DND-41 (cell line): Measurements from ENCODE around the gene AFF1.

Experiments
- ATAC-seq: fragments of 200-7000 bp; cut with Tn5 transposase; 3 replicates; pipeline ENCODE4 v1.9.1; 2021; ENCODE audit warnings: low read depth; ENCODE audit not compliant: insufficient read depth
- DNase-seq: peaks from one replicate; pipeline ENCODE4 v3.0.0-alpha.2; 2020
- H2AFZ ChIP-seq: 2 replicates; pipeline ENCODE4 v1.6.0; 2012; ENCODE audit warnings: low read depth, low read length
- H3K27ac ChIP-seq: 2 replicates; pipeline ENCODE4 v1.5.1; 2012; ENCODE audit warnings: low read length, inconsistent platforms
- H3K27me3 ChIP-seq: fragments of 200-600 bp; sonication (generic); 2 replicates; pipeline ENCODE4 v1.6.0; 2012; ENCODE audit warnings: low read length, mild to moderate bottlenecking, inconsistent platforms; ENCODE audit not compliant: insufficient read depth, poor library complexity
- H3K36me3 ChIP-seq: 2 replicates; pipeline ENCODE4 v1.5.1; 2012; ENCODE audit warnings: low read length, inconsistent platforms; ENCODE audit not compliant: insufficient read depth
- H3K4me1 ChIP-seq: 2 replicates; pipeline ENCODE4 v1.5.1; 2012; ENCODE audit warnings: mild to moderate bottlenecking, low read length; ENCODE audit not compliant: insufficient read depth
- H3K4me2 ChIP-seq: 2 replicates; pipeline ENCODE4 v1.6.0; 2012; ENCODE audit warnings: mild to moderate bottlenecking, moderate library complexity, low read length, inconsistent platforms; ENCODE audit not compliant: insufficient read depth
- H3K4me3 ChIP-seq, 2 experiments: fragments of 200-600 bp in 1 of 2; shearing (Covaris generic) in 1 of 2; 2 replicates each; pipeline ENCODE4 v1.5.1; 2012 to 2016; ENCODE audit warnings: inconsistent platforms in 2 of 2, low read length in 2 of 2, mild to moderate bottlenecking in 2 of 2, low read depth in 1 of 2, moderate library complexity in 1 of 2
- H3K79me2 ChIP-seq: 2 replicates; pipeline ENCODE4 v1.6.0; 2012; ENCODE audit warnings: low read length, inconsistent platforms; ENCODE audit not compliant: insufficient read depth
- H3K9ac ChIP-seq: 2 replicates; pipeline ENCODE4 v1.6.0; 2012; ENCODE audit warnings: low read depth, mild to moderate bottlenecking, inconsistent platforms, low read length, moderate library complexity
- H3K9me3 ChIP-seq: 2 replicates; pipeline ENCODE4 v1.5.1; 2012; ENCODE audit warnings: low read length, moderate library complexity, mild to moderate bottlenecking, inconsistent platforms; ENCODE audit not compliant: insufficient read depth, severe bottlenecking
- H4K20me1 ChIP-seq: 2 replicates; pipeline ENCODE4 v1.6.0; 2012; ENCODE audit warnings: low read length; ENCODE audit not compliant: insufficient read depth
- CTCF ChIP-seq: IDR thresholded peaks from 2 replicates; pipeline ENCODE4 v1.5.1; 2012; ENCODE audit warnings: borderline replicate concordance, low read length, moderate library complexity, mild to moderate bottlenecking; ENCODE audit not compliant: poor library complexity, severe bottlenecking; ENCODE audit errors: extremely low read depth
- EZH2 ChIP-seq: IDR thresholded peaks from 3 replicates; pipeline ENCODE4 v1.6.1; 2012; ENCODE audit warnings: borderline replicate concordance, low read depth, mild to moderate bottlenecking, moderate library complexity, low read length, inconsistent platforms; ENCODE audit not compliant: severe bottlenecking

Gene AFF1

GRCh38 chr4:87114245-87115062 lies 179.6 kb downstream of the AFF1 start:
- ATAC-seq (no peak), DNase-seq (no peak)
- no peak overlapping the region for H3K9ac ChIP-seq
- H3K4me3 ChIP-seq, result no peak overlapping the region
- H3K9me3 ChIP-seq, result no peaks in the 10 kb centered on the region
- H2AFZ ChIP-seq, result no peak overlapping the region
- no peaks in the 10 kb centered on the region for H3K27me3 ChIP-seq
- H3K4me2 ChIP-seq, result no peak overlapping the region
- no peak for TF ChIP-seq EZH2
- peak; percentile 2 for TF ChIP-seq CTCF
- H3K79me2 ChIP-seq, result peaks cover 21% of the 10 kb centered on the region
- H3K27ac ChIP-seq, result no peak overlapping the region
- H4K20me1 ChIP-seq, result peaks cover 8% of the 10 kb centered on the region; the same call in 1 of the 2 replicates
- H3K36me3 ChIP-seq, result peaks cover 76% of the 10 kb centered on the region
- H3K4me1 ChIP-seq, result no peaks in the 10 kb centered on the region

- Histone ChIP-seq H3K79me2 (peaks cover 26% of the 10 kb centered on the region), H3K4me3 (no peak overlapping the region), H3K9ac (no peak overlapping the region), H2AFZ (no peak overlapping the region), H3K9me3 (no peaks in the 10 kb centered on the region), H3K27me3 (no peaks in the 10 kb centered on the region), H3K4me2 (no peak overlapping the region), H4K20me1 (peaks cover 9% of the 10 kb centered on the region; the same call in 1 of the 2 replicates), H3K27ac (no peak overlapping the region), H3K36me3 (peaks cover 90% of the 10 kb centered on the region), H3K4me1 (no peaks in the 10 kb centered on the region)
- DNase-seq, result no peak
- no peak for ATAC-seq
- TF ChIP-seq CTCF (no peak), EZH2 (no peak)
These were observed 181.4 kb downstream of the AFF1 start for GRCh38 chr4:87116231-87116630.

- no peak overlapping the region for H2AFZ ChIP-seq
- DNase-seq, result no peak
- no peak overlapping the region for H3K4me2 ChIP-seq
- H3K36me3 ChIP-seq, result peaks cover 83% of the 10 kb centered on the region
- no peaks in the 10 kb centered on the region for H3K9me3 ChIP-seq
- no peak overlapping the region for H3K4me3 ChIP-seq
- no peak overlapping the region for H3K9ac ChIP-seq
- no peaks in the 10 kb centered on the region for H3K4me1 ChIP-seq
- peaks cover 27% of the 10 kb centered on the region for H3K79me2 ChIP-seq
- ATAC-seq, result no peak
- H3K27me3 ChIP-seq, result no peaks in the 10 kb centered on the region
- H4K20me1 ChIP-seq, result peaks cover 14% of the 10 kb centered on the region; the same call in 1 of the 2 replicates
- H3K27ac ChIP-seq, result no peak overlapping the region
- TF ChIP-seq CTCF (no peak), EZH2 (no peak)
These were observed 182.4 kb downstream of the AFF1 start for GRCh38 chr4:87117051-87117731.
